ENCODE measurements around the gene APOBEC3A. TPM values are rescaled to one million over a fixed set of nuclear protein-coding genes. Genes with fewer than 3 reads are reported as not detected.
A peak's percentile ranks its signal among the peaks of the same experiment; 100 is the strongest.

The APOBEC3A gene
- total and polyA plus RNA-seq, 2 of the 13 experiments (the other 11 are each of a cell fraction or from before 2014, with no cell fraction given): not detected

DNA sequence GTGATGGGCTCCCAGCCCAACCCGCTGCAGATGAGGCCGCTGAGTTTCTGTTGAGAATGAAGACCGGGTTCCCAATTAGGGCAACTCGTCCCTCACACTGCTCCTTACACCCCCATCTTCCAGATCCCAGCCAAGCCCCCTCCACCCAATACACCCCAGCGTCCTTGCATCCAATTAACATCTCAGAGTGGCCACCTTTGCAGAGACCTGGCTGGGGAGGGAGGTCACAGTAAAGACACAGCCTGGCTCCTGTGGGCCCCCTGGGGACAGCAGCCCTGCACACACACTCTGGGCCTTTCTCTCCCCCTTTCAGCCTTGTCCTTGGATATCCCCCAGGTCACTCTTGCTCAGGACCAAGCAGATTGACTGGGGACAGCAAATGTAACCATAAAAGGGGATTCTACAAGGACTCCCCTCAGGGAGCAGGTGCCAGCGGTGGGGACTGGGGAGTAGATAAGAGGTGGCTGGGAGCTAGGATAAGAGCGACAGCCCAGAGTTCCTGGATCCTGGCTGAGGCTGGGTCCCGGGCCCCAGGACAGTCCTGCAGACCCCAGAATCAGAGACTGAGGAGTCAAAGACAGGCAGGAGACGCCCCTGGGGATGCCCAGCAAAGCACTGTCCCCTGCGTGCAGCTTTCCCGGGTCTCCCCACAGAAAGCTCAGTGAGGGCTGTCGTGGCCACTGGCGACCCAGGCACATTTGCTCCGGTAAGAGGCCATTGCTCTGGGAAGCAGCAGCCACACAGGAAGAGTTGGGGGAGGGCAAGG, 8.4 kb downstream of the APOBEC3A start:
- Histone ChIP-seq H3K36me3 (replicated peaks in 1 of 2; ENCODE audit: control insufficient read depth in 1 of 2, insufficient read depth in 2 of 2, low read length in 2 of 2) (no peaks in the 10 kb centered on the region), H3K27ac (ENCODE audit: extremely low read length, insufficient read depth, low read length) (no peak overlapping the region), H2AFZ (ENCODE audit: low read length) (no peak overlapping the region), H4K20me1 (ENCODE audit: insufficient read depth, low read length) (no peaks in the 10 kb centered on the region), H3K79me2 (ENCODE audit: insufficient read depth, low read length) (no peaks in the 10 kb centered on the region), H3K4me2 (ENCODE audit: low read depth, low read length) (no peak overlapping the region), H3K9me3 (ENCODE audit: low read length) (no peaks in the 10 kb centered on the region), H3K9ac (ENCODE audit: insufficient read depth, low read depth, low read length) (no peak overlapping the region), H3K27me3 (ENCODE audit: control insufficient read depth in 1 of 2, insufficient read depth in 2 of 2, low read length in 2 of 2) (peaks cover 7 to 19% of the 10 kb centered on the region in 2 experiments; a peak in 4 of 5 replicates), H3K4me1 (ENCODE audit: insufficient read depth, low read length) (peaks cover 26% of the 10 kb centered on the region), H3K4me3 (replicated peaks in 1 of 3; ENCODE audit: insufficient read depth in 1 of 3, low read depth in 2 of 3, low read length in 3 of 3) (no peak overlapping the region)
- TF ChIP-seq THYN1 (CRISPR knock-in tag; IDR thresholded peaks at IDR 0.05; ENCODE audit: borderline replicate concordance, low read depth) (no peak), POLR2AphosphoS2 (IDR thresholded peaks at IDR 0.05; ENCODE audit: low read depth, low read length) (no peak), MZF1 (CRISPR knock-in tag; IDR thresholded peaks at IDR 0.05; ENCODE audit: borderline replicate concordance) (no peak), LCORL (IDR thresholded peaks at IDR 0.05) (no peak), LCORL (CRISPR knock-in tag; IDR thresholded peaks at IDR 0.05) (no peak)
- TF ChIP-seq, protein P1, sequence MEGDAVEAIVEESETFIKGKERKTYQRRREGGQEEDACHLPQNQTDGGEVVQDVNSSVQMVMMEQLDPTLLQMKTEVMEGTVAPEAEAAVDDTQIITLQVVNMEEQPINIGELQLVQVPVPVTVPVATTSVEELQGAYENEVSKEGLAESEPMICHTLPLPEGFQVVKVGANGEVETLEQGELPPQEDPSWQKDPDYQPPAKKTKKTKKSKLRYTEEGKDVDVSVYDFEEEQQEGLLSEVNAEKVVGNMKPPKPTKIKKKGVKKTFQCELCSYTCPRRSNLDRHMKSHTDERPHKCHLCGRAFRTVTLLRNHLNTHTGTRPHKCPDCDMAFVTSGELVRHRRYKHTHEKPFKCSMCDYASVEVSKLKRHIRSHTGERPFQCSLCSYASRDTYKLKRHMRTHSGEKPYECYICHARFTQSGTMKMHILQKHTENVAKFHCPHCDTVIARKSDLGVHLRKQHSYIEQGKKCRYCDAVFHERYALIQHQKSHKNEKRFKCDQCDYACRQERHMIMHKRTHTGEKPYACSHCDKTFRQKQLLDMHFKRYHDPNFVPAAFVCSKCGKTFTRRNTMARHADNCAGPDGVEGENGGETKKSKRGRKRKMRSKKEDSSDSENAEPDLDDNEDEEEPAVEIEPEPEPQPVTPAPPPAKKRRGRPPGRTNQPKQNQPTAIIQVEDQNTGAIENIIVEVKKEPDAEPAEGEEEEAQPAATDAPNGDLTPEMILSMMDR (CRISPR knock-in tag; IDR thresholded peaks at IDR 0.05): 0 out of 2 replicates have a peak, but pooled peaks have one; percentile 24
- intact Hi-C loops (cut with micrococcal nuclease; ENCODE audit: unreplicated experiment): no loop called here
- in situ Hi-C loops (cut with HindIII; ENCODE audit: extremely low pct_ligation_motif_present, low pct_unique_long_range_greater_than_20kb): no loop called here
- no TSS peak for BruUV-seq (replicated peaks)
- CTCF ChIA-PET (ENCODE audit: low intra/inter-chr PET ratio, low total read pairs): no interaction called here
- WGBS (ENCODE audit: low lambda C conversion rate): 38% methylated on average over 8 of the region's 14 CpGs
- POLR2A ChIA-PET: no interaction called here
- no peak for ATAC-seq
- no peak for FAIRE-seq
- no peak for DNase-seq (ENCODE audit: low spot score)

DNA sequence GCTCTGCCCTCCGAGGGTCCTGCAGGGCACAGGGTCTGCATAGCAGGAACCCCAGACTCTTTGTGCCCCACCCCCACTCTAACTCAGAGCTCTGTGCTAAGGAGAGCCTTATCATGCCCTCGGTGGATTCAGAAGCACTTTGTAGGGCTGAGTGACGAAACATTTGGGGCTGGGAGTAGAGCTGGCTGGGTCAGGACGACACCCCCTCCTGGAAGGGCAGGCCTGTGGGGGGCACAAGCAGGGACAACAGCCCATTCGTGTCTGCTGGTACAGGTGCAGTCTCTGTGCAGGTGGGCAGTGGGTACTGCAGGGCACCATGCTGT, 8.9 kb downstream of the APOBEC3A start:
- intact Hi-C loops (cut with micrococcal nuclease; ENCODE audit: unreplicated experiment) (no loop called here), in situ Hi-C loops (cut with HindIII; ENCODE audit: extremely low pct_ligation_motif_present, low pct_unique_long_range_greater_than_20kb) (no loop called here)
- peaks cover 26% of the 10 kb centered on the region for H3K4me1 ChIP-seq (ENCODE audit: insufficient read depth, low read length)
- ChIA-PET POLR2A (no interaction called here), CTCF (ENCODE audit: low intra/inter-chr PET ratio, low total read pairs) (no interaction called here)
- ATAC-seq (no peak), DNase-seq (ENCODE audit: low spot score) (no peak), FAIRE-seq (no peak)
- H3K9ac ChIP-seq (ENCODE audit: insufficient read depth, low read depth, low read length): no peak overlapping the region
- H3K27ac ChIP-seq (ENCODE audit: extremely low read length, insufficient read depth, low read length): no peak overlapping the region
- no peak overlapping the region for H3K4me3 ChIP-seq (replicated peaks in 1 of 3; ENCODE audit: insufficient read depth in 1 of 3, low read depth in 2 of 3, low read length in 3 of 3)
- no peak overlapping the region for H3K4me2 ChIP-seq (ENCODE audit: low read depth, low read length)
- H3K9me3 ChIP-seq (ENCODE audit: low read length): no peaks in the 10 kb centered on the region
- no peaks in the 10 kb centered on the region for H4K20me1 ChIP-seq (ENCODE audit: insufficient read depth, low read length)
- no peaks in the 10 kb centered on the region for H3K36me3 ChIP-seq (replicated peaks in 1 of 2; ENCODE audit: control insufficient read depth in 1 of 2, insufficient read depth in 2 of 2, low read length in 2 of 2)
- no TSS peak for BruUV-seq (replicated peaks)
- TF ChIP-seq, protein P2, sequence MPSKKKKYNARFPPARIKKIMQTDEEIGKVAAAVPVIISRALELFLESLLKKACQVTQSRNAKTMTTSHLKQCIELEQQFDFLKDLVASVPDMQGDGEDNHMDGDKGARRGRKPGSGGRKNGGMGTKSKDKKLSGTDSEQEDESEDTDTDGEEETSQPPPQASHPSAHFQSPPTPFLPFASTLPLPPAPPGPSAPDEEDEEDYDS (CRISPR knock-in tag; IDR thresholded peaks at IDR 0.05): no peak
- no peak for TF ChIP-seq ZNF235 (CRISPR knock-in tag; IDR thresholded peaks at IDR 0.05; ENCODE audit: borderline replicate concordance)
- no peak for TF ChIP-seq ZNF674 (CRISPR knock-in tag; IDR thresholded peaks at IDR 0.05; ENCODE audit: low read depth)
- TF ChIP-seq, protein P3, sequence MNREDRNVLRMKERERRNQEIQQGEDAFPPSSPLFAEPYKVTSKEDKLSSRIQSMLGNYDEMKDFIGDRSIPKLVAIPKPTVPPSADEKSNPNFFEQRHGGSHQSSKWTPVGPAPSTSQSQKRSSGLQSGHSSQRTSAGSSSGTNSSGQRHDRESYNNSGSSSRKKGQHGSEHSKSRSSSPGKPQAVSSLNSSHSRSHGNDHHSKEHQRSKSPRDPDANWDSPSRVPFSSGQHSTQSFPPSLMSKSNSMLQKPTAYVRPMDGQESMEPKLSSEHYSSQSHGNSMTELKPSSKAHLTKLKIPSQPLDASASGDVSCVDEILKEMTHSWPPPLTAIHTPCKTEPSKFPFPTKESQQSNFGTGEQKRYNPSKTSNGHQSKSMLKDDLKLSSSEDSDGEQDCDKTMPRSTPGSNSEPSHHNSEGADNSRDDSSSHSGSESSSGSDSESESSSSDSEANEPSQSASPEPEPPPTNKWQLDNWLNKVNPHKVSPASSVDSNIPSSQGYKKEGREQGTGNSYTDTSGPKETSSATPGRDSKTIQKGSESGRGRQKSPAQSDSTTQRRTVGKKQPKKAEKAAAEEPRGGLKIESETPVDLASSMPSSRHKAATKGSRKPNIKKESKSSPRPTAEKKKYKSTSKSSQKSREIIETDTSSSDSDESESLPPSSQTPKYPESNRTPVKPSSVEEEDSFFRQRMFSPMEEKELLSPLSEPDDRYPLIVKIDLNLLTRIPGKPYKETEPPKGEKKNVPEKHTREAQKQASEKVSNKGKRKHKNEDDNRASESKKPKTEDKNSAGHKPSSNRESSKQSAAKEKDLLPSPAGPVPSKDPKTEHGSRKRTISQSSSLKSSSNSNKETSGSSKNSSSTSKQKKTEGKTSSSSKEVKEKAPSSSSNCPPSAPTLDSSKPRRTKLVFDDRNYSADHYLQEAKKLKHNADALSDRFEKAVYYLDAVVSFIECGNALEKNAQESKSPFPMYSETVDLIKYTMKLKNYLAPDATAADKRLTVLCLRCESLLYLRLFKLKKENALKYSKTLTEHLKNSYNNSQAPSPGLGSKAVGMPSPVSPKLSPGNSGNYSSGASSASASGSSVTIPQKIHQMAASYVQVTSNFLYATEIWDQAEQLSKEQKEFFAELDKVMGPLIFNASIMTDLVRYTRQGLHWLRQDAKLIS (CRISPR knock-in tag; IDR thresholded peaks at IDR 0.05): no peak
- TF ChIP-seq XBP1 (CRISPR knock-in tag; IDR thresholded peaks at IDR 0.05): no peak
- TF ChIP-seq ZC3H4 (CRISPR knock-in tag; IDR thresholded peaks at IDR 0.05; ENCODE audit: borderline replicate concordance): no peak
- peaks cover 7 to 24% of the 10 kb centered on the region in 2 experiments; a peak in 4 of 5 replicates for H3K27me3 ChIP-seq (ENCODE audit: control insufficient read depth in 1 of 2, insufficient read depth in 2 of 2, low read length in 2 of 2)
- no peaks in the 10 kb centered on the region for H3K79me2 ChIP-seq (ENCODE audit: insufficient read depth, low read length)
- WGBS (ENCODE audit: low lambda C conversion rate): 5% methylated on average over 3 of the region's 5 CpGs
- no peak overlapping the region for H2AFZ ChIP-seq (ENCODE audit: low read length)
